CD1c-positive myeloid dendritic cell (primary cell): ENCODE data around the gene BAIAP2L1.
"Not testable (repeated sequence)": the region's sequence is repeated elsewhere in the genome, so short reads cannot be mapped to it uniquely, and the experiment has no call there.

Experiments
- DNase-seq: peaks from one replicate; pipeline ENCODE4 v3.0.0-alpha.2; 2016; ENCODE audit errors: extremely low spot score

Gene BAIAP2L1

DNA sequence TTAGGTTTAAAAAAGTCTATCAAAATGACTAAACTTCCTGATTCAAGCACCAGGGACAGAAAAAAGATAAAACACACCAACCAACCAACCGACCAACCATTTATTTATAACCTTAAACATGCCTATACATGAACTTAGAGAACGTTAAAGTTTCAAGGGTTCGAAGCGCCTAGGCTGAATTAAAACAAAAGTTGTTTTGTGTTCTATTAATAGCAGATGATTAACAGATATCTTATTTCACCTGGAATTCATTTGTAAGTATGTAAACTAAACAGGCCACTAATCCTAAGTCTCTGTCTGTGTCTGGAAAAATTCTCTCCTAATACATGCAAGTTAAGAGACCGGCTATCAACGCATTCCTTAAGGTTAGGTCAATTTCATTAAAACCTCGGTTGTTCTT is 1.4 kb downstream of the BAIAP2L1 start:
- DNase-seq = no peak

DNA sequence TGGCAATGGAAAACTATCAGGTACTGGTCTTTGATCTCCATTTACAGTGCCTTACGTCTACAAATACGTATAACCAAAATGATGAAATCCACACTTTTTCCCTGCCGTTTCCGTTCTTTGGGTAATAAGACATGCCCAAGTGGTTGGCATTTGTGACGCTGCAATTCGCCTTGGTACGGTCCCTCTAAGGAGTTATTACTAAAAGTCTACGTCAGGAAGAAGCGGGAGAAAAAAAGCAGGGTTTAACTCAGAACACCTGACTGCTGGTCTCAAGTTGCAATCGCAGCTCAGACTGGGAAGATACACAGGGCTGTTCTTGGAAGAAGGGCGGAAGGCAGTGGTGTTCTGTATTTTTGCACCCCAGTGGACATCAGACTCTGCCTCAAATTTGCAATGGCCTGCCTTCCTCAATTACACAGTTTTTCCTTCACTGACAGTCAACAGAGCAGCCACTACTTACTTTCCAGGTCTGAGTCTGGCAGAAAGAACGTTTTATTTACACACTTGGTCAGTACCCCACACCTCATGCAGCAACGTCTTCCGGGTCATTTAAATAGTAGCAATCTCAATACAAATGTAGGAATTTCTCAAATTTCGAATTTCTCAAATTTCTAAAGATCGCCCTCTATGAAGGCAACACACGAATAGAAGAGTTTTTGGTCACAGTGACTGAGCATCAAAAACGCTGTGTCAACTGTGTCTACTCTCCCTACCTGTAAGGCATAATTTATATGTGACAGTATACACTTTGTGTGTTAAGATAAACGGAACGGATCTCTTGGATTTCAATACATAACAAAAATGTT is 2.1 kb downstream of the BAIAP2L1 start:
- no peak for DNase-seq

GRCh38 chr7:98396768-98397167 is 4.1 kb downstream of the BAIAP2L1 start:
- no peak for DNase-seq

- DNase-seq = no peak
These were observed 4.9 kb downstream of the BAIAP2L1 start for GRCh38 chr7:98395951-98396350.

DNA sequence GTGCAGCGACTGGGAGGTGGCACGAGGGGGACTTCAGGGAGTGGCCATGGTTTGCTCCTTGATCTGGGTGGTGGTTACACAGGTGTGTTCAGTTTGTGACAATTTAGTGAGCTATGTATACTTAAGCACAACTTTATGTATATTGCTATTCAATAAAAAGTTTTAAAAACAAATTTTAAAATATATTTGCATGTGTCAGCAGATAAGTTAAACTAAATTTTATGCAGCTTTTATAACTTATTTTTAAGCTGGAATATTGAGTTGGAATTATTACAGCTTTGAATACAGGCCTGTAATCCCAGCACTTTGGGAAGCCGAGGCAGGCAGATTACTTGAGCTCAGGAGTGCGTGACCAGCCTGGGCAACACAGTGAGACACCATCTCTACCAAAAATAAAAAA is 5.4 kb downstream of the BAIAP2L1 start:
- no peak for DNase-seq

GRCh38 chr7:98394377-98394836 is 6.5 kb downstream of the BAIAP2L1 start:
- no peak for DNase-seq

DNA sequence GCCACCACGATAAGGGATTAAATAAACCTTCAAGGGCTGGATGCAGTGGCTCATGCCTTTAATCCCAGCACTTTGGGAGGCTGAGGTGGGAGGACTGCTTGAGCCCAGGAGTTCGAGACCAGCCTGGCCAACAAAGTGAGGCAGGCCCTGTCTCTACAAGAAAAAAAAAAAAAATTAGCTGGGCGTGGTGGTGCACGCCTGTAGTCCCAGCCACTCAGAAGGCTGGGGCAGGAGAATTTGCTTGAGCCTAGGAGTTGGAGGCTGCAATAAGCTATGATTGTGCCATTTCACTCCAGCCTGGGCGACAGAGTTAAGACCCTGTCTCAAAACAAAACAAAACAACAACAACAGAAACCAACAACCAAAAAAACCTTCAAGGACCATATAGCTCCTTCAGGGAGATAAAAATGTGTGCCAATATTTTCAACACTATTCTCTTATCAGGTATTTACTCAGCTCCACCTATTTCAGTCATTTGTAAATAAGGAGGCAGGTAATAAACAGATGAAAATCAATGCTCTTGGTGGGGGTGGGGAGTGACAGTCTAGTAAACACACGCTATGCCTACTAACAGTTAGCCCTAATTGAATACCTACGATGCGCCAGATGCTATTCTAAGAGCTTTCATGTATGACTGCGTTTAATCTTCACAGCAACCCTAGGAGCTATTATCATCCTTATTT is 13.2 kb downstream of the BAIAP2L1 start:
- DNase-seq = no peak

- no peak for DNase-seq
These were observed 13.8 kb downstream of the BAIAP2L1 start for GRCh38 chr7:98387131-98387530.

DNA sequence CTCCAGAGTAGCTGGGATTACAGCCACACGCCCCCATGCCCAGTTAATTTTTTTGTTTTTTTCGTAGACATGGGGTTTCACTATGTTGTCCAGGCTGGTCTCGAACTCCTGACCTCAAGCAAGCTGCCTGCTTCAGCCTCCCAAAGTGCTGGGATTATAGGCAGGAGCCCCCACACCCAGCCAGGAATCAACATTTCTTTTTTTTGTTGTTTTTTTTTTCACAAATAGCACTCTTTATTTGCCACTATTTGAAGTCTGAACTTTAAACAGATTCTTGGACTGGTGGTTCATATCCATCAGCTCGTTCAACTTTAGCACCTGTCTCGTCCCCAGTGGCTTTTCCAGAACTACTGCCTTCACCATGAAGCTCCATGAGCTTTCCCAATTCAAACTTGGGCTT is 15.4 kb downstream of the BAIAP2L1 start:
- not testable (repeated sequence) for DNase-seq

GRCh38 chr7:98378210-98378819 is 22.6 kb downstream of the BAIAP2L1 start:
- DNase-seq = no peak

GRCh38 chr7:98376711-98377110 is 24.2 kb downstream of the BAIAP2L1 start:
- DNase-seq = no peak

- DNase-seq = no peak
These were observed 25.2 kb downstream of the BAIAP2L1 start for GRCh38 chr7:98375664-98376063.

- DNase-seq = no peak
These were observed 26.6 kb downstream of the BAIAP2L1 start for GRCh38 chr7:98374285-98374680.

GRCh38 chr7:98372993-98373392 is 27.9 kb downstream of the BAIAP2L1 start:
- no peak for DNase-seq

GRCh38 chr7:98369726-98370125 is 31.2 kb downstream of the BAIAP2L1 start:
- no peak for DNase-seq

DNA sequence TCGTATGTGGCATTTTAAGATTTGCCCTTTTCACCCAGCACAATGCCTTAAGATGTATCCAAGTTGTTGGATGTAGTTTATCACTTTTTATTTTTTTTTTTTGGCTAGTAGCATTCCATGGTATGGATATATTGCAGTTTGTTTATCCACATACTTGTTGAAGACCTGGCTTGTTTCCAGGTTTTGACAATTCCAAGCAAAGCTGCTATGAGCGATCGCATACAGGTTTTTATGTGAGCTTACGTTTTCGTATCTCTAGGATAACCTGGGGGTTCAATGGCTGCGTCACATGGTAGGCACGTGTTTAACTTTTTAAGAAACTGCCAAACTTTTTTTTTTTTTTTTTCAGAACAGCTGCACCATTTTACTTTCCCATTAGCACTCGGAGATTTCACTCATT is 32.2 kb downstream of the BAIAP2L1 start:
- DNase-seq = no peak

DNA sequence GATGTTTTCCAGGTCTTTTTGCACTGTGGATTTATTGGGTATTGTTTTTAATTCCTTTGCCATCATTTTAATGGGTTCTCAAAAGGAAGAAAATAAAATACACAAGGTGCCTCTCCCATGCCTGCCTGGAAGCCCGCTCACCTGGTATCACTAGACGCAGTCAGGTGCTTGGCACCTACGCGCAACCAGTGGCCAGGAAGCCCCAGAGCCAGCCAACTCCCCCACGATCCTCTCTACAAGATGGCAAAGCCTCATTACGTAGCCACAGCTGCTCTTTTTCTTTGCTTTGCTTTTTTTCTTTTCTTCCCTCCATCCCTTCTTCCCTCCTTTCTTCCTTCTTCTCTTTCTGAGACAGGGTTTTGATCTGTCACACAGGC is 34.3 kb downstream of the BAIAP2L1 start:
- no peak for DNase-seq

DNA sequence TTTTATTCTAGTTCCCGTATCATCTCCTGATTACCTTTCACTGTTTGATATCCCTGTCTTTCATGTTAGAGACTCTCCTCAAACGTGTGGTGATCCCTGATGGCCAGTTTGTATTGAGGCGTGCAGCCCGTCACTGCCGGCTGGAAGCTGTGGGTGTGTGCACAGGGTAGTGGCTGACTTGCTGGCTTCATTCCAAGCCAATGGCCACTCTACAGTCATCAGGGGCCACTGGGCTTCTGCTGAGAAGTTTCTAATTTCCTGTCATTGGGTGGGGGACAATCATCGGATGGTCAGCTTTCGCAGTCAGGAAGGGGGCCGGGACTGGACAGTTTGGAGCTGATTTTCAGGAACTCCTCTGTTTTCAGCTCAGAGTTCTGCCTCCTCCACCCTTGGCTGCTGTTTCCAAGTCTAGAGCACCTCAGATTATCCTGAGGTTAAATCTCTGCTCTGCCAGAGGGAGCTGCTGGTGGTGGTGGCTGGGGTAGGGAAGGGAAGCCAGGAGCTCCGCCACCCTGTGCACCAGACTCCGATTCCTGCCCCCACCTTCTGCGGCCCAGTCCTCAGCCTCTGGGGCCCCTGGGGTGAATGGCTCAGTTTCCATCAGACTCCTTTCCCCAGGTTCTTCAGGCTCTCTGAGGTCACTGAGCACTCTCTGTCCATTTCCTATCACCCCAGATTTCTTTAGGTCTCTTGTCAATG is 34.9 kb downstream of the BAIAP2L1 start:
- no peak for DNase-seq

- DNase-seq = no peak
These were observed 36.7 kb downstream of the BAIAP2L1 start for GRCh38 chr7:98364220-98364619.

- DNase-seq = no peak
These were observed 38.4 kb downstream of the BAIAP2L1 start for GRCh38 chr7:98362517-98362916.

DNA sequence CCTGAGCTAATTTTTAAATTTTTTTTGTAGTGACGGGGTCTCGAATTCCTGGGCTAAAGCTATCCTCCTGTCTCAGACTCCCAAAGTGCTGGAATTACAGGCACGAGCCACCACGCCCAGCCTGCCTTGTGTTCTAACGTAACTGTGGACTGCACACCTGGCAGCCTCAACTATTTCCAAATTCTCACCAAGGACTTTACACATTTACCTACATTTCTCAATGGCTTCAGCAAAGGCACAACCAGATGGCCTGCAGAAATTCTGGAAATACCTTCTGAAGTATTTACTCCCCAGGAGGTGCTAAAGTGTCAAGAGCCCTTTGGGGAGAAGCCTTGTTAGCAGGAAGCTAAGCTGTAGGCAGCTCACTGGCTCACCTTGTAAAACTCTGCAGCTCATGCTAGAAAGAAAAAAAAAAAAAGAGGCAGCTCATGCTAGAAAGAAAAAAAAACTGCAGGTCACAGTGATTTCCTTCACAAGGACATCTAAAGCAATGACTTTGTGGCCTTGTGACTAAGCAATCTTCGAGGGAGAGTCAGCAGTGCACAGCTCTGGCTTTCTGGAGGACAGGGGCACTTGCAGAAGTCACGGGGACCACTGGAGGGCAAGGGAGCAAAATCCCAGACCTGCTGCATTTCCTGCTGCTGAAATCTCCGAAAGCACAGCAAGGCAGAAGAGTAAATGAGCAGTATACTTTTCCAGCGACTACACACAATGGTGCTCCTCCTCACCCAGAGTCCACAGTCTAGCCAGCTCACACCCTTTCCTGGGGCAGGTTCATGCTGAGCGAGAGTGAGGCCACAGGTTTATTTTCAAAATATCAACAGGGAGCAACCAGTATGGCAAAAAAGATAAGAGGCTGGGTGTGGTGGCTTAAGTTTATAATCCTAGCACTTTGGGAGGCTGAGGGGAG is 40.4 kb downstream of the BAIAP2L1 start:
- DNase-seq = no peak
